ENCODE data around the gene GPSM3.

Gene GPSM3

GRCh38 chr6:32170294-32170693 lies 22.1 kb downstream of the GPSM3 start:
- FAIRE-seq, result no peak

- FAIRE-seq, result no peak
Measured at GRCh38 chr6:32168807-32169591, 23.4 kb downstream of the GPSM3 start.

GRCh38 chr6:32168350-32168749 lies 24.1 kb downstream of the GPSM3 start:
- no peak for FAIRE-seq

GRCh38 chr6:32167761-32168262 lies 24.6 kb downstream of the GPSM3 start:
- FAIRE-seq, result no peak

GRCh38 chr6:32167154-32167760 lies 25.2 kb downstream of the GPSM3 start:
- FAIRE-seq, result no peak

GRCh38 chr6:32166411-32167061 lies 25.9 kb downstream of the GPSM3 start:
- FAIRE-seq, result no peak

GRCh38 chr6:32164295-32164694 lies 28.1 kb downstream of the GPSM3 start, which contains the start of gene EGFL8:
Gene EGFL8, plus strand, starts transcription at chr6:32164595. Its CDS starts 1,571 bp downstream, at chr6:32166166.
- FAIRE-seq, result no peak

GRCh38 chr6:32163559-32164258 lies 28.7 kb downstream of the GPSM3 start:
- no peak for FAIRE-seq

GRCh38 chr6:32158052-32158451 lies 34.4 kb downstream of the GPSM3 start:
- no peak for FAIRE-seq

GRCh38 chr6:32156891-32157290 lies 35.6 kb downstream of the GPSM3 start:
- FAIRE-seq, result no peak

GRCh38 chr6:32154514-32155161 lies 37.8 kb downstream of the GPSM3 start:
- no peak for FAIRE-seq

- no peak for FAIRE-seq
Measured at GRCh38 chr6:32153564-32154513, 38.6 kb downstream of the GPSM3 start, which contains the start of gene PPT2. Gene PPT2, plus strand, starts transcription at chr6:32154141. Its CDS starts 454 bp downstream, at chr6:32154595.

- FAIRE-seq, result no peak
Measured at GRCh38 chr6:32152769-32153563, 39.5 kb downstream of the GPSM3 start.

GRCh38 chr6:32151863-32152768 lies 40.3 kb downstream of the GPSM3 start, which contains the start of gene PRRT1:
Gene PRRT1, minus strand, starts transcription at chr6:32151939. Its CDS starts 112 bp downstream, at chr6:32151827.
- no peak for FAIRE-seq

- FAIRE-seq, result no peak
Measured at GRCh38 chr6:32151181-32151862, 41.1 kb downstream of the GPSM3 start.

- no peak for FAIRE-seq
Measured at GRCh38 chr6:32149932-32150870, 42.2 kb downstream of the GPSM3 start.

- no peak for FAIRE-seq
Measured at GRCh38 chr6:32149092-32149755, 43.2 kb downstream of the GPSM3 start.
